AG09309 (cell line): Measurements from ENCODE around the gene GATAD2B.
"Not testable (repeated sequence)": the region's sequence is repeated elsewhere in the genome, so short reads cannot be mapped to it uniquely, and the experiment has no call there.

Source experiments
- DNase-seq: peaks from one replicate; pipeline ENCODE4 v3.0.0-alpha.2; 2010; ENCODE audit warnings: low read depth
- H3K4me3 ChIP-seq: 2 replicates; pipeline ENCODE4 v1.5.1; 2011; ENCODE audit warnings: mild to moderate bottlenecking, low read depth, low read length, moderate library complexity; ENCODE audit not compliant: control insufficient read depth
- CTCF ChIP-seq: IDR thresholded peaks from 2 replicates; pipeline ENCODE4 v1.5.1; 2011; ENCODE audit warnings: mild to moderate bottlenecking, low read depth, low read length, inconsistent platforms; ENCODE audit not compliant: insufficient read depth, control insufficient read depth; ENCODE audit errors: missing control alignments

The GATAD2B gene

GRCh38 chr1:153907134-153907533, 15.6 kb downstream of the GATAD2B start:
- no peak for TF ChIP-seq CTCF
- no peak overlapping the region for H3K4me3 ChIP-seq
- DNase-seq = no peak

DNA sequence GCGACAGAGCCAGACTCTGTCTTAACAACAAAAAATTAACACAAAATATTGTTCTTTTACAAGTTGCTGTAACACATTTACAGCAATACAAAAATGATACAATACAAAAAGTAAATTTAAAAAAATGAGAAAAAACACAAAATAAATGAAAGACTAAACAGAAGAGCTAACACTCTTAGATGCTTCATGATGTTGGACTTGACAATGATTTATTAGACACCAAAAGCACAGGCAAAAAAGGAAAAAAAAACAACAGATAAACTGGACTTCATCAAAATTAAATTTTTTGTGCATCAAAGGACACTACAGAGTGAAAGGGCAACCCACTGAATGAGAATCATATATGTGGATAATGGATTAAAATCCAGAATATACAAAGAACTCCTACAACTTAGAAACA, 16.4 kb downstream of the GATAD2B start:
- TF ChIP-seq CTCF = no peak
- DNase-seq = no peak
- H3K4me3 ChIP-seq = no peak overlapping the region

GRCh38 chr1:153905908-153906307, 16.9 kb downstream of the GATAD2B start:
- not testable (repeated sequence) for DNase-seq, H3K4me3 ChIP-seq

DNA sequence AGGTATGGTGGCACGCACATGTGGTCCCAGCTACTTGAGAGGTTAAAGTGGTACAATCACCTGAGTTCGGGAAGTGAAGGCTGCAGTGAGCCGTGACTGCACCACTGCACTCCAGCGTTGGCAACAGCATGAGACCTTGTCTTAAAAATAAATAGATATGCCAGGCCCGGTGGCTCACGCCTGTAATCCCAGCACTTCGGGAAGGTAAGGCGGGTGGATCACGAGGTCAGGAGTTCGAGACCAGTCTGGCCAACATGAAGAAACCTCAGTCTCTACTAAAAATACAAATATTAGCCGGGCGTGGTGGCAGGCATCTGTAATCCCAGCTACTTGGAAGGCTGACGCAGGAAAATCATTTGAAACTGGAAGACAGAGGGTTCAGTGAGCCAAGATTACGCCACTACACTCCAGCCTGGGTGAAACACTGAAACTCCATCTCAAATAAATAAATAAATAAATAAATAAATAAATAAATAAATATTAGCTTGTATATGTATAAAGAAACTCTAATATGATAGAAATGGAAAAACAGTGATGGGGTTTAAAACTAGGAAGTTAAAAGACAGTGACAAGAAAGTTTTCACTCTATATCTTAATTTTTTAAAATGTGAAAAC, 18.8 kb downstream of the GATAD2B start:
- no peak for DNase-seq
- H3K4me3 ChIP-seq = no peak overlapping the region
- no peak for TF ChIP-seq CTCF

GRCh38 chr1:153899509-153899908, 23.3 kb downstream of the GATAD2B start:
- no peak for TF ChIP-seq CTCF
- DNase-seq = no peak
- no peak overlapping the region for H3K4me3 ChIP-seq

DNA sequence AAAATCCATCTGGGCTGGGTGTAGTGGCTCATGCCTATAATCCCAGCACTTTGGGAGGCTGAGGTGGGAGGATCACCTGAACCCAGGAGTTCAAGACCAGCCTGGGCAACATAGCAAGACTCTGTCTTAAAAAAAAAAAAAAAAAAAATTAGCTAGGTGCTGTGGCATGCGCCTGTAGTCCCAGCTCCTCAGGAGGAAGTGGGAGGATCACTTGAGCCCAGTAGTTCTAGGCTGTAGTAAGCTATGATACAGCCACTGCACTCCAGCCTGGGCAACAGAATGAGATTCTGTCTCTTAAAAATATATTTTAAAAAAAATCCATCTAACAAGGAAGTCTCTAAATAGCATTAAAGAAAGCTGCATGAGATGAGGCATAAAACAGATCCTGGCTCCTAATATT, 26.9 kb downstream of the GATAD2B start:
- H3K4me3 ChIP-seq, DNase-seq: not testable (repeated sequence)

GRCh38 chr1:153891042-153891441, 31.7 kb downstream of the GATAD2B start:
- DNase-seq, H3K4me3 ChIP-seq: not testable (repeated sequence)

GRCh38 chr1:153888533-153888932, 34.2 kb downstream of the GATAD2B start:
- no peak for DNase-seq
- H3K4me3 ChIP-seq = no peak overlapping the region
- TF ChIP-seq CTCF = no peak
